Left hindlimb (tissue), 1 donor: ENCODE results near the gene C9orf40.
A peak's percentile ranks its signal among the peaks of the same experiment; 100 is the strongest.

Source experiments
- DNase-seq: peaks from one replicate; pipeline ENCODE4 v3.0.0-alpha.2; 2018

Gene C9orf40, protein sequence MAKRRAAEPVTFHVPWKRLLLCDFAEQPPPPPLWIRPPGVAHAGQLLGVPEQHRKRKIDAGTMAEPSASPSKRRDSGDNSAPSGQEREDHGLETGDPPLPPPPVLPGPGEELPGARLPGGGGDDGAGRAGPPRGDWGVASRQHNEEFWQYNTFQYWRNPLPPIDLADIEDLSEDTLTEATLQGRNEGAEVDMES

GRCh38 chr9:74952201-74953151, at the start of gene C9orf40:
C9orf40 (minus strand) TSS chr9:74952912; CDS start chr9:74952611, 301 bp downstream.
- DNase-seq: peak; percentile 91

DNA sequence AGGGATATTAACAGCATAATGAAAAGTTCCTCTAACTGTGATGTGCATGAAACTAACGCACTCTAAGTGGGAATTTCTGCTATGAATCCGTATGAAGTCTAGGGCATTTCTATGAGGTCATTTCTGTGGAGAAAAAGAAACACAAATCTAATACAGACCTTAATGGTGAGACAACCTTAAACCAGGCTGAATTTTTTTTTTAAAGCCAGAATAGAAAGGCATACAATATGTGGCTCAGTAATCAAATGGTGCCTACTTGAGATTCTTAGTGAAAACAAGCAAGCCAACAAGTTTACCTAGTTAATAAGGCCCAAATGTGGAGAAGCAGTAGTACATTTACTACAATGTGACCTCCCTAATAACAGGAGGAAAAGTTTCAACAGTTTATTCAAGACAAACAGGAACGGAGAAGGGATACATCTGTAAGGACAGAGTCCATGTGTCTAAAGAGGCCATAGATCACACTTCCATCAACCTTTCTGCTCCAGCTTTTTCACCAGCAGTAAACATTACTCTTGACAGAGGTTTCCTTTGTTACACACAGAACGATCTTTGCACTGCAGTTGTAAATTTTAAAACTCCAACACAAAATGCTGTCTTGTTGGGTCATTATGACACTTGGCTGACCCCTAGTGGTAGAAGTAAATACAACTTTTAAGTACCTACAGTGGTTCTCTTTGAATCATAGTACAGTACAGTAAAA, 49.2 kb upstream of the C9orf40 start:
- no peak for DNase-seq

DNA sequence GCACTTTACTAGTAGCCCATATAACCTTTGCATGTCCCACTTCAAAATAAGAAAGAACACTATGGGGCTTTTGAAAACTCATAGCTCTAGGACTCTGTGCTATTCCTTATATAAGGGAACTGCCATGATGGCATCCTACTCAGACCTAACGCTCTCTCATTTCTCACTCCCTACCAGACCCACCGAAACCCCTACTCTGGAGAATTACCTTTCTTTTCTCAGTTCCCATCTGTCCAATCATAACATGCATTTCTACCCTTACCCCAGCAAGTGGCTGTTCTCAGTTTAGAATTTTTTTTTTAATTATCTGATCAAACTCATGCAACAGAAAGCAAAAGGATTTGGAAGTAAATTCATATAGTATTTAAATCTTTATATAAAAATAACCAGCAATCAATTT, 48.1 kb upstream of the C9orf40 start:
- DNase-seq: no peak

- DNase-seq: no peak
Observed at GRCh38 chr9:74985041-74985440, 32.3 kb upstream of the C9orf40 start.

- no peak for DNase-seq
Observed at GRCh38 chr9:74983709-74984108, 31.0 kb upstream of the C9orf40 start.

DNA sequence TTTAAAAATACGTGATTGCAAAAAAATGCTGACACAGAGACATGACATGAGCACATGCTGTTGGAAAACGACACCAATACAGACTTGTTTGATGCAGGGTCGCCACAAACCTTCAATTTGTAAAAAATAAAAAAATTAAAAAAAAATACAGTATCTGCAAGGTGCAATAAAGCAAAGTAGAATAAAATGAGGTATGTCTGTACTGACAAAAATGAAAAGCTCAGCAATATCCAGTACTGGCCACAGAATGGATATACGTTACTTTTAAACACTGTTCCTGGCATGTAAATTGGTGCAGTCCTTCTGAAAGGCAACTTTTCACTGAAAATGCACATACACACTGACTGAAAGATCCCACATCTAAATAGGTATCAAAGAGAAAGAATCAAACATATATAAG, 27.1 kb upstream of the C9orf40 start:
- no peak for DNase-seq

DNA sequence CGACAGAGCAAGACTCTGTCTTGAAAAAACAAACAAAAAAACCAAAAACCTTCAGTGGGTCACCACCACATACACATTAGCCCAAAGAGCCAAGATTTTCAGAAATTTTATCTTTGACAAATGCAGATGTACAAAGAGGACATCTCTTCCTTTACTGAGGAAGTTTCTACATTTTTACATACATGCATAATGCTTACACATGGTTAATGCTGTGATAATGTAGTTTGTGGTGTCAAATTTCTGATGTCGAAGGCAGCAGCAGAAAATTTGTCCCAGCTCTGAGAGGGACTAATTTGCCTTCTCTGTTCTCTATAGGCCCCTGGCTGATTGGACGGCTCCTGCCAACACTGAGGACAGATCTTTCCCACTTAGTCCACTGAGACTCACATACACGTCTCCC, 24.6 kb upstream of the C9orf40 start:
- DNase-seq: no peak

GRCh38 chr9:74975538-74975937, 22.8 kb upstream of the C9orf40 start:
- no peak for DNase-seq

GRCh38 chr9:74974558-74974957, 21.8 kb upstream of the C9orf40 start:
- no peak for DNase-seq

DNA sequence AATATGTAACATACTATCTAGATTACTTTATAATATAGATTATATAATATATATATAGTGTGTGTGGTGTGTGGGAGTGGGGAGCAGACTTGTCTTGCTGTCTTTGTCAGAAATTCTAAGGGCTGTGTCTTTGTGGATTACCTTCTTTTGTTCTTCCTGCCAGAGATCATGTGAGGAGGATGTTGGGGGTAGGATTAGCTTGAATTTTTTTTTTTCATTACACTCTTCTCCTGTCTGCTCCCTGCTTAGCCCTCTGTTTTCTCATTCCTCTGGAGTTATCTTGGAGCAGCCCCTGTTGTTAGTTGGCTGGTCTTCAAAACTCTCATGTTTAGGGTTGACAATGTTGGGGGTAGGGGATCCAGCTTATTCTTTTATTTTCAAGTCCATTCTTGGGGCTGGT, 21.0 kb upstream of the C9orf40 start:
- DNase-seq: no peak

DNA sequence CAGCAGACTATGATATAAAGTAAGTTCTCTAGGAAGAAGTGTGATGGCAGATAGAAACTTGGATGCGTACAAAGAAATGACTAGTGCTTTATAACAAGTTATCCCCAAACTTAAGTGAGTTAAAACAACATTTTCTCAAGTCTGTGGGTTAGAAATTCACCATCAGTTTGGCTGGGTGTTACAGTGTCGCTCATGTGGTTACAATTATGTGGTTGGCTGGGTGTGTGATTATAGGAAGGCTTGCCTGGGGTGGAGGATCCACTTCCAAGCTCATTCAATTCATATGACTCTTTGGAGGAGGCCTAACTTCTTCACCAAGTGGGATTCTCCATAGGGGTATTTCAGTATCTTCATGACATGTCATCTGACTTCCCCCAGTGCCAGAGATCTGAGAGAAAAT, 10.3 kb upstream of the C9orf40 start:
- no peak for DNase-seq

DNA sequence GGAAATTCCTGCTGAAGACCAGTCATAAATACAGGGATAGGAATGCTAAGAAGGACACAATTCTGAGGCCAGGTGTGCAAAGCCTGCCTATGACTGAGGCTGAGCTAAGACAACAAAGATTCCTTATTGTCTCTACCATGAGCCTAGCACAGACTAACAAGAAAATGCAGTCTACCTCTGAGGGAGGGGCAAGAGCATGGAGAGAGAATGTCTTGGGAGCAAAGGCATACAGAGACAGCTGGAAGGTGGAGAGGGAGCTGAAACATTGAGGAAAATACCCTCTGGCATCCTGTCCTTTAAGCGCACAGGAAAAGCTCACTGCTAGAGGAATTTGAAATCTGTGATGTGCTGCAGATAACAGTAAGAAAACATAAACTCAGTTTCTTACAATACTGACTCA, 8.8 kb upstream of the C9orf40 start:
- DNase-seq: no peak

- no peak for DNase-seq
Observed at GRCh38 chr9:74960561-74960960, 7.8 kb upstream of the C9orf40 start.

- no peak for DNase-seq
Observed at GRCh38 chr9:74958587-74958986, 5.9 kb upstream of the C9orf40 start.

DNA sequence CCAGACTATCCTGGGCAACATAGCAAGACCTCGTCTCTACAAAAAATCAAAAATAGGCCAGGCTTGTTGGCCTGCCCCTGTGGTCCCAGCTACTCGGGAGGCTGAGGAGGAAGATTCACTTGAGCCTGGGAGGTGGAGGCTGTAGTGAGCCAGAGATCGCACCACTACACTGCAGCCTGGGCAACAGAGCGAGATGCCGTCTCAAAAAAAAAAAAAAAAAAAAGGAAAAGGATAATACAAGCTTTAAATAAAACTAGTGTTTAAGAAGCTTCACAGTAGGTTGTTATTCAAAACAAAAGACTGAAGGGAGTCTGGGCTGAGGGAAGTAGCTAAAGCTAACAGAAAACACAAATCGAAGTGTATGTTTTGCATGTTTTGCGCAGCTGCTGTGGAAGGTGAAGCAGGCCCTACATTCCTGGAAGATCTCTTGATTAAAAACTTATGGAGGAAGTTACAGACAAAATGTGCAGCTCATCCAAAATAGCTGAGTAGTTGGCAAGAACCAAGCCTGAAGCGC, 581 bp upstream of the C9orf40 start:
- DNase-seq: peak; percentile 44

DNA sequence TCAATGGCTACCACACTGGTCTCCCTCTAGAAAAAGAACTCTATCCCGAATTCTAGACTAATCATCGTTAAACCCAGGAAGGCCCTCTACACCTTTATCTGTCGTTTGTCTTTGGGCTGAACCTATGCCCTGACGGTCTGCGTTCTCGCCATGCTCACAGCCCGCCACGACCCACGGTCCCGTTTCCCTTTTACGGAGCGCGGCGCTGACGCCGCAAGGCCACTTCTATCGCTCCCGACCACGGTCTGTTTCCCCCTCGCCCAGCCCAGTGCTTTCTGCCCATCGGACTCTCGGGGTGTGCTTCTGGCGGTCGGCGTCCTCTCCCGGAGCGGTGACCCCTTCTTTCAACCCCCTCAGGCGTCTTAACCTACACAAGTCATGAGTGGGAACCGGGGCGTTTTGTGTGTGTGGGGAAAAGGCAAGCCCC, 974 bp downstream of the C9orf40 start:
- no peak for DNase-seq

- DNase-seq: no peak
Observed at GRCh38 chr9:74951107-74951720, 1.5 kb downstream of the C9orf40 start.

DNA sequence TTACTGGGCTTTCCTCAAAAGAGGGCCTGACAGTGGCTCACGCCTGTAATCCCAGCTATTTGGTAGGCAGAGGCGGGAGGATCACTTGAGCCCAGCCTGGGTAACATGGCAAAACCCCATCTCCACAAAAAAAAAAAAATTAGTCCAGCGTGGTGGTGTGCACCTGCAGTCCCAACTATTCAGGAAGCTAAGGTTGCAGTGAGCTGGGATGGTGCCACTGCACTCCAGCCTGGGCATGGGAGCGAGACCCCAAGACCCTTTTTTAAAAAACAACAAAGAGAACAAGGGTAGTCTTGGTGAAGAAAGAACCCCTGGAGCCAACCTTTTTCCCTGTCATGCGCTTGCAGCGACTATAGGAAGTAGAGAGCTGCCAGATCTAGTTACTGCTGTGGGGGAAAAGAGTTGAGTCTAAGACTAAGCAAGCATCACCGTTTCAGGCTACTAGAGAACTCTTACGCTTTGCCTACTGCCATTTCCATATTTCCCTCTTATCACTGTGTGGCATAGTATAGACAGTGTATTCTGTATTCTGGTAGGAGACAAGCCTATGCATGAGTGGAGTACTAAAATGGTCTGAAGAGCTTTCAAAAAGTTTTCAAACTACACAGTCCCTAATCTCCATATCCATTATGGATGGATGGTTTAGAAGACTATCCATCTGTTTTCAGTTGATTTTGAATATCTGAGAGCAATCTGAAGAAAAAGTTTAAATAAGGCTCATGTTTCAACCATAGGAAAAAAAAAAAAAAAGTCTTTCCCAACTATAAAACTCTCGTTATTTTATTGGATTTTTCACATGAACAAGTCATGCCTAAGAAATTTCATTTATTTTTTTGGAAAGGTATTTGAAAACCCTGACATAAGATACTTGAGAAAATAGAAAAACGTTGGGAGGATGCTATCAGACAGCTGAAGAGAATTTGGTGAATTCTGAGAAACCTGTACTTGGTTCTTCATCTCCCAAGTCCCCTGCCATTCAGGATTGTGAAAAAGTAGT, 2.6 kb downstream of the C9orf40 start:
- no peak for DNase-seq

DNA sequence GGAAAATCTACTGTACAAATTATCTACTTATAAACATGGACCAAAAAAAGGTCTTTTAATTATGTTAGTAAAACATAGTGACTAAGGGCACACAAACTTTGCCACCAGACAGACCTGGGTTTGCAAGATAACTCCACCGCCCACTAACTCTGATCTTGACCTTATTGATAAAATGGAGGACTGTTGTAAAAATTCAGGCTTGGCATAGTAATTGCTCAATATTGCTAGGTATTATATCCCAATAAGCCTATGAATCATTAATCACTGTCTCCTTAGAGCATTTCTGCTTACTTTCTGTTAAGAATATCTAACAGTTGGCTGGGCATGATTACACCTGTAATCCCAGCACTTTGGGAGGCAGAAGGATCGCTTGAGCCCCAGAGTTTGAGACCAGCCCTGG, 3.8 kb downstream of the C9orf40 start:
- DNase-seq: no peak

DNA sequence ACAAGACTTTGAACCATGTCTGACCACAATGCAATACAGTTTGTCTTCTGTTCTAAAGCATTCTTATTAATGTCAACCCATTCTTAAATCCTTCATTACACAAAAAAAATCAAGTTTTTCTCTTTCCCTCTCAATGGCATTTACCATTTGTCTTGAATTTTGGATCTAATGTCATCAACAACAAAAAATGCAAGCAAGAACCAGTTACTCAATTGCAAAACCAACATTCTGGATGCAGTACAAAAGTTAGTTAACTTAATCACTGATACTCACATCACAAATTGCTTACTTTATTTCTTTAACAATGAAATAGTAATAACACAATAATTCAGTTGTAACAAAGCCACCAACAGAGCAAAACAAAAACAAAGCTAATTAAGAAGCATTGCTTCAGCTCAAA, 6.0 kb downstream of the C9orf40 start:
- no peak for DNase-seq

- no peak for DNase-seq
Observed at GRCh38 chr9:74942801-74943200, 9.9 kb downstream of the C9orf40 start.

GRCh38 chr9:74940600-74940999, 12.1 kb downstream of the C9orf40 start:
- no peak for DNase-seq
